ENCODE results near the gene ATP5MK.
A peak's percentile ranks its signal among the peaks of the same experiment; 100 is the strongest.
"Not testable (repeated sequence)": the region's sequence is repeated elsewhere in the genome, so short reads cannot be mapped to it uniquely, and the experiment has no call there.

ATP5MK gene

GRCh38 chr10:103396067-103396788 lies at the start of gene ATP5MK, which contains the start of gene PDCD11:
Gene ATP5MK (minus strand): TSS chr10:103396475. CDS start chr10:103392457, 4,018 bp downstream.
Gene PDCD11 (plus strand): TSS chr10:103396626. CDS start chr10:103398427, 1,801 bp downstream.
- DNase-seq (ENCODE audit: low spot score): peak; percentile 99

DNA sequence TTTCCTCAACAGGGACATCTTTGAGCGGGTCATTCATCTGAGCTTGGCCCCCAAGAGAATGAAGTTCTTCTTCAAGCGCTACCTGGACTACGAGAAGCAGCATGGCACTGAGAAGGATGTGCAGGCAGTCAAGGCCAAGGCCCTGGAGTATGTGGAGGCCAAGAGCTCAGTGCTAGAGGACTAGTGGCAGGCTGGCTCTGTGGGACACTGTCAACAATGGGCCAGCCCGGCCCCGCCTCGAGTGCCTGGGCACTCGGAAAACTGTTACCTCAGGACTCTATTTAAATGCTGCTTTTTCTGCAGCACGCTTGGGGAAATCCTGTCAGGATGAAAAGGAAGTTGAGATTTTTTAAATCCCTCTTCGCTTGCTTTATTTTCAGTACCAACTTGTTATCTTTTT lies 49.1 kb upstream of the ATP5MK start:
- DNase-seq (ENCODE audit: low spot score): no peak

DNA sequence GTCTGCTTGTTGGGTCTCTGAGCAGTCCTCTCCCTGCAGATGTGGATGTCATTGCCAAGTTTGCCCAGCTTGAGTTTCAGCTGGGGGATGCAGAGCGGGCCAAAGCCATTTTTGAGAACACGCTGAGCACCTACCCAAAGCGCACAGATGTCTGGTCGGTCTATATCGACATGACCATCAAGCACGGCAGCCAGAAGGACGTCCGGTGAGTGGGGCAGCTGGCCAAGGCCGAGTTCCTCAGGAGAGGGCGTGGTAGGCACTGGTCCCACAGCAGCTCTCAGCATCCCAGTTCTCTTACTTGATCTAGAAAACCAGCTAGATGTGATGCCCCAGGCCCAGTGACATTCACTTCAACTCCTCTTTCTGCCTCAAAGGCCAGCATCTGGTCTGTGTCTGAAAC lies 48.2 kb upstream of the ATP5MK start:
- no peak for DNase-seq (ENCODE audit: low spot score)

- DNase-seq (ENCODE audit: low spot score): no peak
Observed at GRCh38 chr10:103443475-103444185, 47.4 kb upstream of the ATP5MK start.

GRCh38 chr10:103442031-103442461 lies 45.8 kb upstream of the ATP5MK start:
- DNase-seq (ENCODE audit: low spot score): no peak

GRCh38 chr10:103441611-103442010 lies 45.3 kb upstream of the ATP5MK start:
- no peak for DNase-seq (ENCODE audit: low spot score)

GRCh38 chr10:103441206-103441605 lies 44.9 kb upstream of the ATP5MK start:
- no peak for DNase-seq (ENCODE audit: low spot score)

- DNase-seq (ENCODE audit: low spot score): no peak
Observed at GRCh38 chr10:103440416-103440815, 44.1 kb upstream of the ATP5MK start.

- DNase-seq (ENCODE audit: low spot score): no peak
Observed at GRCh38 chr10:103439776-103440175, 43.5 kb upstream of the ATP5MK start.

DNA sequence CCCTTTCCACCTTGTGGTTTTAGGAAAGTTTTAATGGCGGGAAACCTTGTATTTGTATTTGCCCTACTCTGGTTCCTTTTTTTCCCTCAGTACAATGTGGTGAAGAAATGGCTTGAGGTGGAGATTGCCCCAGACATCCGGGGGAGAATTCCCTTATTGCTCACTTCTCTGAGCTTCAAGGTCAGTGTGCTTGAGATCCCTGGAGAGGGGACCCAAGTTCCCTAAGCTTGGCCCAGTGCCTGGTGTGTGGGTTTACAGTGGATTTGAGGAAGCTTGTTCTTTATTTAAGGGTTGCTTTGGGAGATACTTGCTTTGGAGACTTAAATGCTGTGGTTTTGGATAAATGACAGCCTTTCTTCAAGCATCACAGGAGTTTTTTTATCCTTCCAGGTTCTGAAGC lies 37.6 kb upstream of the ATP5MK start:
- DNase-seq (ENCODE audit: low spot score): no peak

- DNase-seq (ENCODE audit: low spot score): no peak
Observed at GRCh38 chr10:103431902-103432301, 35.6 kb upstream of the ATP5MK start.

- no peak for DNase-seq (ENCODE audit: low spot score)
Observed at GRCh38 chr10:103429647-103430046, 33.4 kb upstream of the ATP5MK start.

GRCh38 chr10:103428989-103429643 lies 32.8 kb upstream of the ATP5MK start:
- no peak for DNase-seq (ENCODE audit: low spot score)

DNA sequence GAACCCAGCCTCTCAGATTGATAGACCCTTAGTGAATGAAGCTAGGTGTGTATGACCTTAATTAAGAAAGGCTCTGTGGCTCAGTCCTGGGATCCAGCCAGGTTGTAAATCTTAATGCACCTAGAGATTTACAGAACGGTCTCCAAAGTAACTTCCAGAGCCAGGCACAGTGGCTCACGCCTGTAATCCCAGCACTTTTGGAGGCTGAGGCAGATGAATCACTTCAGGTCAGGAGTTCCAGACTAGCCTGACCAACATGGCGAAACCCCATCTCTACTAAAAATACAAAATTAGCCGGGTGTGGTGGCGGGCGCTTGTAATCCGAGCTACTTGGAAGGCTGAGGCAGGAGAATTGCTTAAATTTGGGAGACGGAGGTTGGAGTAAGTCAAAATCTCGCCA lies 31.6 kb upstream of the ATP5MK start:
- no peak for DNase-seq (ENCODE audit: low spot score)

- no peak for DNase-seq (ENCODE audit: low spot score)
Observed at GRCh38 chr10:103423748-103424147, 27.5 kb upstream of the ATP5MK start.

GRCh38 chr10:103419101-103419500 lies 22.8 kb upstream of the ATP5MK start:
- no peak for DNase-seq (ENCODE audit: low spot score)

DNA sequence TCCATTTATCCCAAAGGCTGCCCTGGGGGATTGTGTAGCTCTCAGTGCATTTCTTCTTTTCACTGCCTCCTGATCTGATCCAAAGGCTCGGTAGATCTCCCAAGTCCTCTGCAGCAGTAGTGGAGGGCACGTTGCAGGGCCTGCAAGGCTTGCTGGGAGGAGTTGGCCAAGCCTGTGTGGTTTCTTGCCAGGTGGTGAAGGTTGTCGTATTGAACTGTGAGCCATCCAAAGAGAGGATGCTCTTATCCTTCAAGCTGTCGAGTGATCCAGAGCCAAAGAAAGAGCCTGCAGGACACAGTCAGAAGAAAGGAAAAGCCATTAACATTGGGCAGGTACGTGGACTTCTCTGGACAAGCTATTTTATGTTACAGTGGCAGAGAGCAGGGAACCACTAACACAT lies 21.3 kb upstream of the ATP5MK start:
- DNase-seq (ENCODE audit: low spot score): no peak

GRCh38 chr10:103417148-103417469 lies 20.8 kb upstream of the ATP5MK start:
- DNase-seq (ENCODE audit: low spot score): not testable (repeated sequence)

GRCh38 chr10:103416436-103417147 lies 20.3 kb upstream of the ATP5MK start:
- peak; percentile 50 for DNase-seq (ENCODE audit: low spot score)

GRCh38 chr10:103415581-103415980 lies 19.3 kb upstream of the ATP5MK start:
- no peak for DNase-seq (ENCODE audit: low spot score)

DNA sequence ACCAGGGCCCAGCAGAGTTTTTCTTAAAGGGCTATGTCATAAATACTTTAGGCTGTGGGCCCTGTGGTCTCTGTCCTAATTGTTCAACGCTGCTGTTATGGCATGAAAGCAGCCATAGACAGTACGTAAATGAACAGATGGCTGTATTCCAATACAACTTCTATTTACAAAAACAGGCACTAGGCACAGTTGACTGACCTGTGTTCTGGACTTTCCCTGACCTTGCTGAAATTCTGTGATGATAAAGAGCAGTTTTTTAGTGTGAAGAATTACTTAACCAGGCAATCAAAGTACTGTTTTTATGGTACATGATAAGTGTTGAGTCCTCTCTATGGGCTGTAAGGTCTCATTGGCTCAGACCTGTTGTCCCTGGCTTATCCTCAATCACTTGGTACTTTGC lies 17.3 kb upstream of the ATP5MK start:
- no peak for DNase-seq (ENCODE audit: low spot score)

DNA sequence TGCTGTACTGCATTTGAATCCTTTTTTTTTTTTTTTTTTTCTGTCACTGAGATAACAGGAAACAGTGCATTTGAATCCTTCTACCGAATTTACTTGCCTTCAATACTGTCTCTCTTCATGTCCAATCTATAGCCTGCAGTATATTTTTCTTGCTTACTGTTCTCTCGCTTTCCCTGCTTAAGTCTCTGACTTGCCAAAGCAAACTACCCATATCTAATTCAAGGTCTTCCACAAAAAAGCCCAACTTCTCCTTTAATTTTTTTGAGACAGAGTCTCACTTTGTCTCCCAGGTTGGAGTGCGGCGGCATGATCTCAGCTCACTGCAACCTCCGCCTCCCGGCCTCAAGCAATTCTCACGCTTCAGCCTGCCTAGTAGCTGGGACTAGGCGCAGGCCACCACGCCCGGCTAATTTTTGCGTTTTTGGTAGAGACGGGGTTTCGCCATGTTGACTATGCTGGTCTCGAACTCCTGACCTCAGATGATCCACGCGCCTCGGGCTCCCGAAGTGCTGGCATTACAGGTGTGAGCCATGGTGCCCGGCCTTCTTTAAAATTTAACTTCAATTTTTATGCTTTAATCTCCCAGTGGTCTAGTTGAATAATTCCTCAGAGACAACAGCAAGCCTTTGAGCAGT lies 1.0 kb upstream of the ATP5MK start:
- peak; percentile 43 for DNase-seq (ENCODE audit: low spot score)

Measured in kidney tubule cell (primary cell).